SK-N-DZ (cell line): ENCODE results near the gene TELO2.

Experiments
- DNase-seq: peaks from one replicate; pipeline ENCODE4 v3.0.0-alpha.2; 2015; ENCODE audit warnings: low spot score

The TELO2 gene

DNA sequence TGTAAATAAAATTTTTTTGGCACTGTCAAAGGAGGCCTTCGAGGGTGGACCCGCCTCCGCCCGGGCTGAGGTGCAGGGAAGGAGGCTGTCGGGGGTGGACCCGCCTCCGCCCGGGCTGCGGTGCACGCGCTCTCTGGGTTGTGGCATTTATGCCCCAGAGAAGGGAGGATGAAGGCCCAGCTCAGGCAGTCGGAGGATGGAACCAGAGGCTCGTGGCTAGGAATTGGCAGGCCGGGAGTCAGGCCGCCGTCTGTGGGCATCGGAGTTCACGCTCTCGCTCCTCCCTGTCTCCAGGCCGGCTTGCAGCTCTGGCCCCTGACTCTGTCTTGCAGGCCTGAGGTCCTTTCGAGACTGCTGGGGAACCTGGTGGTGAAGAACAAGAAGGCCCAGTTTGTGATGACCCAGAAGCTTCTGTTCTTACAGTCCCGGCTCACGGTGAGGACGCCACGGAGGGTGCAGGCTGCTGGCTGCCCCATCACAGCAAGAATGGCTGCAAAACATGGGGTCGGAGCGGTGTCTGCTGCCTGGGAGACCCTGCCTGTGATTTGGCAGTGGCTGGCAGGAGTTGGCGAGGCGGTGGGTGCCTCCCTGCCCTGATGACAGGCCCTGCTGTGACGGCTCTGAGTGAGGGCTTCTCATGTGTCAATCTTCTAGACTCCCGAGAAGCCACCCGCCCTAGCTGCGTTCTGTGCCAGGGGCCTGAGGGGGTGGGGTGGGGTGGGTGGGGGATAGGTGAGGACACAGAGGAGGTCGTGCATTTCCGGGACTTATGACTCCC lies 5.9 kb downstream of the TELO2 start:
- no peak for DNase-seq

DNA sequence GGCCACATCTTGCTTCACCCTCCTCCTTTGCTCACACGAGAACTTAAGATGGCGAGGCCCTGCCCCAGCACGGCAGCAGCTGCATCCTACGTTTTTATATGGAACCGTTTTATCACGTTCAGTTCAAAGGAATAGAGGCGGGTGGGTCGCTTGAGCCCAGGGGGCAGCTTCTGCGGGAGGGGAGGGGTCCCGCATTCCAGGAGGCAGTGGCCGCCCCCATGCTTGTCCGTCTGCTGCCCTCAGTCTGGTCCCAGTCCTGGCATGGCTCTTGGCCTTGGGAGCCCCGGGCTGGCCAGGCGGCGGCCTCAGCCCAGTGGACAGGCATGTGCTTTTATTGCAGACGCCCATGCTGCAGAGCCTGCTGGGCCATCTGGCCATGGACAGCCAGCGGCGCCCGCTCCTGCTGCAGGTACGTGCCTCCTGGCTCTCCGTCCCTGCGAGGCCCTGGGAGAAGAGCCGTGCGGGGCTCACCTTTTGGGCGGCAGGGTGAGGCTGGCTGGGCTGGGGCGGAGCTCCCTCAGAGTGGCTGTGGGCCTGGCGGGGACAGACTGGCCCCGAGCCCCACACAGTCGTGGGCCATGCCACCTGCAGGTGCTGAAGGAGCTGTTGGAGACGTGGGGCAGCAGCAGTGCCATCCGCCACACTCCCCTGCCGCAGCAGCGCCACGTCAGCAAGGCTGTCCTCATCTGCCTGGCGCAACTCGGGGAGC lies 6.8 kb downstream of the TELO2 start:
- DNase-seq, result no peak

DNA sequence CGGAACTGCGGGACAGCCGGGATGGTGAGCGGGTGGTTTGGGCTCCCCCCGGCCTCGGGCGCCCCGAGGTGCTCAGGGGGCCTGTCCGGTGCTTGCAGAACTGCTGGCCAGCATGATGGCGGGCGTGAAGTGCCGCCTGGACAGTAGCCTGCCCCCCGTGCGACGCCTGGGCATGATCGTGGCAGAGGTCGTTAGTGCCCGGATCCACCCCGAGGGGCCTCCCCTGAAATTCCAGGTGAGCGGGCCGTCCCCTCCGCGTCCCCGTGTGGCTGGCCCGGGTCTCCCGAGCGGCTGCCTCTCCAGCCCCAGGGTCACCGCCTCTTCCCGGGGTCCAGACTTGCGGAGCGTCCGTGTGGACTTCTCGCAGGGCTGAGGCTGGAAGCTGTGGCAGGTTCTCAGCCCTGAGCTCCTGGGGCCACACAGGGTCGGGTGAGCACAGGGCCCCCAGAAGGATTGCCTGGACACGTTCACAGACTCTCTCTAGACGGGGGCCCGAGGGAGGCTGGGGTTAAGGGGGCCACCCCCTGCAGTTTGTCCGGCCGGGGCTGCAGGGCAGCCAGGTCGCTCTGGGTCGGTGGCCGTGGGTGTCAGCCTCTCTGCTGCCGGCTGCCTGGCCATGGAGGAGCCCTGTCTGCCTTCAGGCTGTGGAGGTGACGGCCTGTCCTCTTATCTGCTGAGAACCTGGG lies 7.4 kb downstream of the TELO2 start:
- no peak for DNase-seq

DNA sequence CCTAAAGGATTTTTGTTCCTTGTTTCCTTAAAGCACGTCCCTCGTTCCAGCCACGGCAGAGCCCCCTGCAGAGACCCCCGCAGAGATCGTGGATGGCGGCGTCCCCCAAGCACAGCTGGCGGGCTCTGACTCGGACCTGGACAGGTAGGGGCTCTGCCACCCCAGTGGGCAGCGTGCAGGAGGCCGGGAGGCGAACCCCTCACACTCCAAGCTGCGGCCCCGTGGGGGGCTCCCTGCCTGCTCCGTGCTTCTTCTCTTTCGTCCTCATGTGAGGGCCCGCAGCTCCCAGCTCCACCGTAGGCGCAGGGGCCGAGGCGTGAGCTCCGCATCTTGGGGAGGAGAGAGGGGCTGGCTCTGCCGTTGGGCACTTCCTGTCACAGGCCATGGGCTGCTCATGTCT lies 8.5 kb downstream of the TELO2 start:
- DNase-seq, result no peak

DNA sequence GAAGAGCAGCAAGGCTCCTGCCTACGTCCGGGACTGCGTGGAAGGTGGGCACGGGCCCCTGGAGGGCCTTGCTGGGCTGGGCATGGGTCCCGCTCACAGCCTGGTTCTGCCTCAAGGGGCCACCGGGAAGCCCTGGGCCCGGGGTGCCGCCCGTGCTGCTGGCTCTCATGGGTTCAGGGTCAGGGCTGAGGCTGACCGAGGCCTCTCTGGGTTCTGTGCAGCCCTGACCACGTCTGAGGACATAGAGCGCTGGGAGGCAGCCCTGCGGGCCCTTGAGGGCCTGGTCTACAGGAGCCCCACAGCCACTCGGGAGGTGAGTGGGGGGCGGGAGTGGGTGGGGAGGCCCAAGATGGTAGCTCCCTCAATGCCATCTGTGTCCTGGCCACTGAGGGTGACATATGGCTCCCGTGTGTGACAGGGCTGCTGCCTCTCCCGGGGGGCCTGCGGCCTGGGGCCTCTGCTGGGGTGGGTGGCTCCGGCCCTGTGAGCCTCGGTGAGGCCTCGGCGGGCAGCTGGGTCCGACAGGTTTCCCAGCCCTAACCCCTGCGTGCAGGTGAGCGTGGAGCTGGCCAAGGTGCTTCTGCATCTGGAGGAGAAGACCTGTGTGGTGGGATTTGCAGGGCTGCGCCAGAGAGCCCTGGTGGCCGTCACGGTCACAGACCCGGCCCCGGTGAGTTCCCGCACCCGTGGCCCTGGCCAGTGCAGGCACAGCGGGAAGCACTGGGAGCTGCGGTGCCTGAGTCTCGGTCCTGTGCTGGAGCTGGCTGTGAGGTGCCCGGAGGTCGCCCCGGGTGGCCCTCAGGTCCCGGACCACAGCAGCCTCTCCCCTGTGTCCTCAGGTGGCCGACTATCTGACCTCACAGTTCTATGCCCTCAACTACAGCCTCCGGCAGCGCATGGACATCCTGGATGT lies 9.2 kb downstream of the TELO2 start:
- no peak for DNase-seq

DNA sequence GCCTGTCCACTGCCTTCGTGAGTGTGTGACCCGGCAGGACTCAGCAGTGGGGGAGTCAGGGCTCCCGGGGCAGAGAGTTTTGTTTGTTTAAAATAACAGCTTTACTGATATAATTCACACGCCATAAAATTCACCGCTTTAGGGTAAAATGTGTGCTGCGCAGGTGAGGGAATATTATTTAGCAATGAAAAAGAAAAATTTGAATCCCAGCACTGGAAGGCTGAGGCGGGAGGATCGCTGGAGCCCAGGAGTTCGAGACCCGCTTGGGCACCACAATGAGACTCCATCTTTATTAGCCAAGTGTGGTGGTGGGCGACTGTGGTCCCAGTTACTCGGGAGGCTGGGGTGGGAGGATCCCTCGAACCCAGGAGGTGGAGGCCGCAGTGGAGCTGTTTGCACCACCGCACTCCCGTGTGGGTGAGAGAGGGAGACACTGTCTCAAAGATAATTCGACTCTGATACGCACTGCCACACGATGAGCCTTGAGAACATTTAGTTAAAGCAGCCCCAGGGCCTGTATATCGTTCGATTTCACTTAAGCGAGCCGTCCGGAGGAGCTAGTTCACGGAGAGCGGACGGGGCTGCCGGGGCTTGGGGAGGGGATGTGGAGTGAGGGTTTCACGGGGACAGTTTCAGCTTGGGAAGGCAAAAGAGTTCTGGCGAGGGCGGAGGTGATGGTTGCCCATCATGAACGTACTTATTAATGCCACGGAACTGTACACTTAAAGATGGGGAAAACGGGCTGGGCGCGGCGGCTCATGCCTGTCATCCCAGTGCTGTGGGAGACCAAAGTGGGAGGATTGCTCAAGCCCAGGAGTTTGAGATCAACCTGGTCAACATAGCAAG lies 10.2 kb downstream of the TELO2 start:
- no peak for DNase-seq

DNA sequence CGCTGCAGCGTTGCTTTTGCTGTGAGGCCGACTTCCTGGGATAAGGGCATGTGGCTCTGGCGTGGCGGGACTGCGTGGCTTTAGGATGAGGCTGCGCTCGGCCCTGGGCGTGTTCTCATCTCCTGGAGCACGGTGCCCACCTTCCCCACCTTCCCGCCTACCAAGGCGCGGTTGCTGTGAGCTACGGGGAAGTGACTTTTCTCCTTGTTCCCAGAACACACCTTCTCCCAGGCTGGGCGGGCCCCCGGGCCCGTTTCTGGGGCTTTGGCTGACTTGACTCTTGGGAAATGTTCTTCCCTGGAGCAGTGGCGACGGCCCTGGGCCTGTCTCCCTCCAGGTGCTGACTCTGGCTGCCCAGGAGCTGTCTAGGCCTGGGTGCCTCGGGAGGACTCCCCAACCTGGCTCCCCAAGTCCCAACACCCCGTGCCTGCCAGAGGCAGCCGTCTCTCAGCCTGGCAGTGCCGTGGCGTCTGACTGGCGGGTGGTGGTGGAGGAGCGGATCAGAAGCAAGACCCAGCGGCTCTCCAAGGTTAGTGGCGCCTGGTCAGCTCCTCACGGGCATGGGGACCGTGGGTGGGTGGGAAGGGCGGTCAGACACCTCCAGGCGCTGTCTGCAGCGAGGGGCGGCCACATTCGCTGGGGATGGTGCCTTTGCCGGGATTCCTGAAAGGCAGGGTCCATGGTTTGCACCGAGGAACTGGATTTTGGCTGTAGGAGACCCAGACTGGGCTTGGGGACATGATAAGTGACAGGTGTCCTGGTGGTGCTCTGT lies 12.1 kb downstream of the TELO2 start:
- DNase-seq, result no peak

DNA sequence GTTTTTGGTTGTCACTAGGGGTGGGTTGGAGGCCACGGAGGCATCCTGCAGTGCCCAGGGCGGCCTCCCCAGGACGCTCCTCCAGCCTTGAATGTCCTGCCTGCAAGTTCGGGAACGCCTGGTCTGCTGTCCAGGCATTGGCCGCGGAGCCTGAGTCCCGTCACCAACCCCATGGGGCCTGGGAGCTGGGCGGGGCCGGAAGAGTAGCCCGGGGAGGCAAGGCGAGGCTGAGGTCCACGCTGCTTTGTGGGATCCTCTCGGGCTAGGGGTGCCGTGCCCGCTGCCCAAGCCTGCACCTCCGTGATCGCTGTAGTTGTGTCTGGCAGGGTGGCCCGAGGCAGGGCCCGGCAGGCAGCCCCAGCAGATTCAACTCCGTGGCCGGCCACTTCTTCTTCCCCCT lies 12.8 kb downstream of the TELO2 start:
- DNase-seq, result no peak

DNA sequence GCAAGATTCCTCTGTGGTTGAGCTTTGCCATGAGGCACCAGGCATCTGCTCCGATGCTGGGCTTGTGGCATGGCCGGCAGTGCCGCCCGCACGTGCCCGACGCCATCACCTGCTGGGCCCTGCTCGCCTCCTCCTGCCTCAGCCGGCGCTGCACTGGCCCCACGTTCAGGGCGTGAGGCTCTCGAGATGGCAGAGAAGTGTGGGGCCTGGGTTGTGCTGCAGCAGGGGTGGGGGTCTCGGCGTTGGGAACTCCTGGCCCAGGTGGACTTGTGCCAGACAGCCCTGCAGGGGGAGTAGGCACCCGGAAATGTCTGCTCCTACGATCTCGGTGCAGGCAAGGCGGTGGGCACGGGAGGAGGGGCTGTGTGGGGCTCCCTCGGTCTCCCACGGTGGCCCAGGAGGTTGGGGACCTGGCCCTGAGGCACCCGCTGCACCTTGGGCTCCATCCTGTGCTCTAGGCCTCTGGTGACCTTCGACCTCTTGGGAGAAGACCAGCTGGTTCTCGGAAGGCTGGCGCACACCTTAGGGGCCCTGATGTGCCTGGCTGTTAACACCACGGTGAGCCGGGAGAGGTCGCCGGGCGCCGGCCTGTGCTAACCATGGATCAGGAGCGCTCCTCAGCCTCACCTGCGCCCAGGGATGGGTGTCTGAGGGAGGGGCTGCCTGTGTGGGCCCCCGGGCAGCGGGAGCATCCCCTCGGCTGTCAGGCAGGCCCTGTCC lies 13.5 kb downstream of the TELO2 start:
- DNase-seq, result no peak

DNA sequence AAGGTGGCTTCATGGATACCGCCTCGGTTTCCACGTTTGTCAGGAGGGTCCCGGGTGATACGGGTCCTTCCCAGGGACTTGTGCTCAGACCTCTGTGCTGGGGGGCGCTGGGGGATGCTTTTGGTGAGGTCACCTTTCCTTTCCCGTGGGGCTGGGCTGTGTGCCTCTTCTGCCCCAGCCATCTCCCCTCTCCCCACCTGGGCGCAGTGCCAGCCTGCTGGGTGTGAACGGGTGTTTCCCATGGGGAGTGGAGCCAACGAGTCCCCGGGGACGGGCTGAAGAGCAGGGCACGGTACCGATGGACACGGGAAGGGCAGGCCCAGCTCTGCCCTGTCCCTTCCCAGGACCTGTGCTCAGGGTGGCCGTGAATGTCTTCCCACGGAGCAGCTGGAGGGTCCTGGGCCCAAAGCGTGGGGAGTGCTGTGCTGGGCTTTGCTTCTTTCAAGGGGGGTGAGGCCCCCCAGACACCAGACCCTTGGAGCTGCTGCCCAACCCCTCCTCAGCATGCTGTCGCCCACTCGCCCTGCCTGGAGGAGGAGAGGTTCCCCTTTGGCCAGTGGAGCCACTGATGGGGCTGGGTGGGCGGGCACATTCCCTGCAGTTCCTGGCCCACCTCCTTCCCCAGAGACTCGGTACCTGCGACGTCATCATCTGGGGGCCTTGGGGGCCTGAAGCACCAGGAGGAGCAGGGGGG lies 15.5 kb downstream of the TELO2 start:
- DNase-seq, result no peak

DNA sequence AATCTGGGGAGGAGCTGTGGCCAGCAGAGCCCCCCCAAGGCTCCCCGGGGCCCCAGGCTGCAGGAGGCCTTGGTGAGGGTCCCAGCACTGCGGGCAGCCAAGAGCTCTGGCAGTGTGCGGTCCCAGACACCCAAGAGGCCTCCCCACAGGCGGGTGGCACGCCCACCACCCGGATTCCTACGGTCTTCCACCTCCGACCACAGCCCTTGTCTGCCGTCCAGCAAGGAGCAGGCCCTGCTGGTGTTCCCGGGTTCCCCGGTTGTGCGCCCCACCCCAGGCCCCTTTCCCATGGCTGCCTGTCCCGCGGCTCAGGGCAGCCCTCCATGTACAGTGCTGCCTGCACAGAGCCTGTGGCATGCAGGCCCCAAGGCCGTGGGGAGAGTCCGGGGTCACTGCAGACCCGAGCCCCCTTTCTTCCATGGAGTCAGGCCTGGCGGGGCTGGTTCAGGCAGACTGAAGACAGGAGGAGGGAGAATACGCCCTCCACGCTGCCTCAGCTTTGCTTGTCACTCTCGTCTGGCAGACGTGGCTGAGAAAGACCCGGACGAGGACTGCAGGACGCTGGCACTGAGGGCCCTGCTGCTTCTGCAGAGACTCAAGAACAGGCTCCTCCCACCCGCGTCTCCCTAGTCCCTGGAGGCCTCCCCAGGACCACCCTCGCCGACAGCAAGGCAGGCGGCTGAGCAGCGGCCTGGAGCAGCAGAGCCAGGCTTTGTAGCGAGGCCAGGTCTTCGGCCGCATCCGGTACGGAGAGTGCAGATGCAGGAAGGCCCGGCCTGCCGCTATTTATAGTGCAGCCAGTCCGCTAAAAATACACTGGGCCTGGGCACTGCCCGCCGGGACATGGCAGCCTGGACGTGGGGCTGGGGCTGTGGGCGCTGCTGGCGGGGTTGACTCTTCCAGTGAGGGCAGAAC lies 16.4 kb downstream of the TELO2 start:
- DNase-seq, result peak; percentile 82

DNA sequence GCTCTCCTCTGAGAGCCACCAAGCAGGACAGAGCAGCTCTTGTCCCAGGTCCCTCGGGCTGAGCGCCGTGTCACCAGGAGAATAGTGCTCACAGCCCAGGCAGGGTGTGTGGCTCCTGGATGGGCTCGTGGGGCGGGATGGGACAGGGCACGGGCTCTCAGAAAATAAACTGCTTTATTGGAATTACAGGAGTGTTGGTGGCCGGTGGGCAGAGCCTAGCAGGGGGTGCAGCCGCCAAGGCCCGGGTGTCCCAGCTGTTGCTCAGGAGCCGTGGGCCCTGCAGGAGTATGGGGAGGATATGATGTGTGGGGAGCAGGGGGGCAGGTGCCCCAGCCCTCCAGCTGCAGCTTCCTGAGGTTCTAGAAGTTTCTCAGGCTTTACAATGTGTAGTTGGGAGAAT lies 17.1 kb downstream of the TELO2 start:
- no peak for DNase-seq

DNA sequence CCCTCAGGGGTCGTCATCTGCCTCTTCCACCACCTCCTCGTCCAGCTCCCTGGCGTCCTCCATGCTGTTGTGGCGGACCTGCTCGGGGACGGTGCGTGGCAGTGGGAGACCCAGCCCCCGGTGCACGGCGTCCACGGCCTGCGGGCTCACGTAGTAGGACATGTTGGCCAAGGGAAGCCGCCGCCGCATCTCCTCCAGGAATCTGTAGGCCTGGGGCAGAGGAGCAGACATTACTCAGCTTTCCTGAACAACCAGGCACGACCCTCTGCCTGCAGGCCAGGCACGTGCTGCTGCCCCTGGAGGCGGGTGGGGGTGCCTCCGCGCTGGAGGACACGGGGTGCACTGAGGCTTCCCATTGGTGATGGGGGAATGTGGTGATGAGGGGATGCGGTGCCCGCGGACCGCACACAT lies 17.8 kb downstream of the TELO2 start:
- DNase-seq, result no peak

DNA sequence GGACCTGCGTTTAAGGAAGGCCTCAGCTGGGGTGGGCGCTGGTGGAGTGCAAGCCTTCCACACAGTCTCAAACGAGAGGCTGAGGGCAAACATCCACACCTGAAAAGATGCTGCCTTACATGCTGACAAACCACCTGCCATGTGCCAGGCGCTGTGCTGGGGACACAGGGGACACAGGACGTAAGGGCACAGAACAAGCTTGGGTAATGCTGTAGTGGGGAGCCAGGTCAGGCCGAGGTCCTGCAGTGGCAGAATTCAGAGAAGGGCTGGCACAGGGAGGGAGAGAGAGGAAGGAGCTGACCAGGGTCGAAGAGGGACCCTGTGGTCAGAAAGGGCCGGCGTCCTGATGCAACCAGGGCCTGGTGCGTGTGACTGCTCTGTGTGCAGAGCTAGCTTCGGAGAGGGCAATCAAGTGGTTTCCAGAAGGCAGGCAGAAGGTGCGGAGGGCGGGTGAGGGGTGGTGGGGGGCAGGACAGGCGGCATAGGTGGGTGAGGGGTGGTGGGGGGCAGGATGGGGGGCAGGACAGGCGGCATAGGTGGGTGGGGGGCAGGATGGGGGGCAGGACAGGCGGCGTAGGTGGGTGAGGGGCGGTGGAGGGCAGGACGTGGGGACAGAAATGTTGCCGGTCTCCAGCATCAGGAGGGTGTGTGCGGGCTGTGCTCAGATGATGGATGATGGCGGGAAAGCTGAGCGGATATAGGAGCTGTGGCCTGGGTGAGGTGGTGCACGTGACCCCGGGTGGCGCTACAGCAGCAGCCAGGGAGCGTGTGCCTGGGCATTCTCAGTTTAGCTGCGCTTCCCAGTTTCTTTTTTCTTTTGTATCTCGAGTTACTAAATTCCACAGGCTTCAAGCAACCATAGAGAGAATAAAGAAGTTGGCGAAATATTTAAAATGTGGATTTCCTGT lies 18.8 kb downstream of the TELO2 start:
- DNase-seq, result no peak

DNA sequence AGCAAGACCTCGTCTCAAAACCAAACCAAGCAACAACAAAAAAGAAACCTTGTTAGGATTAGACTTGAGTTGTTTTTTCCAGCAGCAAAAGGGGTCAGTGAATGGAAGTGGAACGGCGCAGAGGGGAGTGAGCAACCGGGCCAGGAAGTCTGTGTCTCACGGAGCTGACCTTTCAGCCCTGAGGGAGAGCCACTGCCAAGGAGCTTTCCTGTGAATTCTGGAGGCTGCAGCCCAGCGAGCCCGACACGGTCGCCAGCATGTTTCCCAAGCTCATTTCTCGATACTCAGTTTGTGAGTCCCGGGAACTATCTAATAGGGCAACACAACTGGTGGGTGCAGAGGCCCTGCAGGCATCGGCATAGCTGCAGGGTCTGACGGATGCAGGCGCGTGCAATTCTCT lies 19.6 kb downstream of the TELO2 start:
- no peak for DNase-seq

DNA sequence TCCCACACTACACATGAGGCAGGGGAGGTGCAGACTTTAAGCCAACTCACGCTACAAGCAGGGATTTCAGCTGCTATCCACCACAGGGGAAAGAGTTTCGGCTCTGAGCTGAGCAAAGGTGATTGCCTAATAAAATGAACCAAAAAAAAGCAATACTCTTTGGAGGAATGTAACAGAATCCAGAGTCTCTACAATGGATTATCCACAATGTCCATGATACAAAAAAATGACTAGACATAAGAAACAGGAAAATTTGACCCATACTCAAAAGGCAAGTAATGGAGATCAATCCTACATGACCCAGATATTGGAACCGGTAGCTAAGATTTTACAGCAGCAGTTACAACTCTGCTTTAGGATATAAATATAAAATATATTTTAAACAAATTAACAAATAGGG lies 21.3 kb downstream of the TELO2 start:
- no peak for DNase-seq
